Esophagus (tissue), 2 donors: Measurements from ENCODE around the gene SARS1. TPM values are rescaled to one million over a fixed set of nuclear protein-coding genes. Genes with fewer than 3 reads are reported as not detected.
A peak's percentile ranks its signal among the peaks of the same experiment; 100 is the strongest.

Experiments used
- H3K27ac ChIP-seq, 2 donors: one replicate each; pipeline ENCODE4 v1.5.1; 2013; ENCODE audit warnings: low read depth in 2 of 2, mild to moderate bottlenecking in 2 of 2, inconsistent platforms in 1 of 2, low read length in 1 of 2, moderate library complexity in 1 of 2
- H3K27me3 ChIP-seq, 2 donors: one replicate each; pipeline ENCODE4 v1.6.1; 2013; ENCODE audit warnings: low read length in 2 of 2, control low read depth in 1 of 2, mild to moderate bottlenecking in 1 of 2; ENCODE audit not compliant: insufficient read depth in 2 of 2, control insufficient read depth in 1 of 2
- H3K36me3 ChIP-seq, 2 donors: one replicate each; pipeline ENCODE4 v1.6.1; 2013; ENCODE audit warnings: low read length in 1 of 2; ENCODE audit not compliant: control insufficient read depth in 2 of 2, insufficient read depth in 2 of 2
- H3K4me1 ChIP-seq, 2 donors: one replicate each; pipeline ENCODE4 v1.6.1; 2013; ENCODE audit warnings: low read length in 1 of 2; ENCODE audit not compliant: control insufficient read depth in 2 of 2, insufficient read depth in 2 of 2
- H3K4me3 ChIP-seq, 2 donors: one replicate each; pipeline ENCODE4 v1.5.1; 2013; ENCODE audit warnings: low read length in 2 of 2, mild to moderate bottlenecking in 2 of 2, low read depth in 1 of 2, moderate library complexity in 1 of 2
- H3K9me3 ChIP-seq, 2 donors: one replicate each; pipeline ENCODE4 v1.6.1; 2013; ENCODE audit warnings: mild to moderate bottlenecking in 2 of 2, low read depth in 1 of 2, low read length in 1 of 2, moderate library complexity in 1 of 2; ENCODE audit not compliant: control insufficient read depth in 2 of 2, insufficient read depth in 1 of 2
- WGBS, 2 donors: extraction: QIAGEN DNeasy Blood & Tissue Kit; methylation state at CpG; one replicate each; pipeline ENCODE4 v1.1.7; 2013; 5-methylcytosine and 5-hydroxymethylcytosine counted together
- polyA plus RNA-seq, 2 donors: library from polyadenylated mRNA; stranded (reverse); fragments of 200-250 nt; gene quantifications; one replicate each; pipeline ENCODE4 v1.2.3, GENCODE V29; 2013
- donor health status: healthy with polysubstance abuse.
- donor health status: Bipolar disorder and iron deficiency.

Gene SARS1
- polyA plus RNA-seq, 2 donors, result 31.4 to 124 TPM

- no peaks in the 10 kb centered on the region for H3K27me3 ChIP-seq
- H3K4me1 ChIP-seq, result no peaks in the 10 kb centered on the region
- no peaks in the 10 kb centered on the region for H3K36me3 ChIP-seq
- 76 to 78% methylated on average over 5 of the region's 5 CpGs for WGBS, 2 donors
- H3K27ac ChIP-seq, result no peak overlapping the region
- no peak overlapping the region for H3K4me3 ChIP-seq
- no peaks in the 10 kb centered on the region for H3K9me3 ChIP-seq
Measured at GRCh38 chr1:109204484-109204883, 9.2 kb upstream of the SARS1 start.

- Histone ChIP-seq H3K4me1 (peaks cover 0 to 8% of the 10 kb centered on the region in 2 donors), H3K27me3 (no peaks in the 10 kb centered on the region), H3K36me3 (no peaks in the 10 kb centered on the region), H3K27ac (no peak overlapping the region), H3K9me3 (no peaks in the 10 kb centered on the region), H3K4me3 (no peak overlapping the region)
- 64 to 76% methylated on average over 2 of the region's 2 CpGs for WGBS, 2 donors
Measured at GRCh38 chr1:109206339-109206738, 7.4 kb upstream of the SARS1 start.

- no peaks in the 10 kb centered on the region for H3K36me3 ChIP-seq
- 76 to 86% methylated on average over 7 of the region's 7 CpGs for WGBS, 2 donors
- no peaks in the 10 kb centered on the region for H3K9me3 ChIP-seq
- peaks cover 0 to 8% of the 10 kb centered on the region in 2 donors for H3K4me1 ChIP-seq
- H3K27ac ChIP-seq, result no peak overlapping the region
- no peaks in the 10 kb centered on the region for H3K27me3 ChIP-seq
- H3K4me3 ChIP-seq, result no peak overlapping the region
Measured at GRCh38 chr1:109207467-109208103, 6.1 kb upstream of the SARS1 start.

- H3K27ac ChIP-seq, result no peak overlapping the region
- no peaks in the 10 kb centered on the region for H3K27me3 ChIP-seq
- no peak overlapping the region for H3K4me3 ChIP-seq
- WGBS, 2 donors, result 69 to 74% methylated on average over 7 of the region's 7 CpGs
- peaks cover 0 to 8% of the 10 kb centered on the region in 2 donors for H3K4me1 ChIP-seq
- no peaks in the 10 kb centered on the region for H3K9me3 ChIP-seq
- no peaks in the 10 kb centered on the region for H3K36me3 ChIP-seq
Measured at GRCh38 chr1:109208394-109208793, 5.3 kb upstream of the SARS1 start.

GRCh38 chr1:109208836-109209463, 4.8 kb upstream of the SARS1 start:
- Histone ChIP-seq H3K4me1 (peaks cover 0 to 9% of the 10 kb centered on the region in 2 donors), H3K9me3 (no peaks in the 10 kb centered on the region), H3K4me3 (no peak overlapping the region), H3K36me3 (no peaks in the 10 kb centered on the region), H3K27ac (no peak overlapping the region), H3K27me3 (no peaks in the 10 kb centered on the region)
- WGBS, 2 donors, result 58 to 68% methylated on average over 9 of the region's 9 CpGs

GRCh38 chr1:109210058-109210457, 3.7 kb upstream of the SARS1 start:
- no peaks in the 10 kb centered on the region for H3K36me3 ChIP-seq
- no peaks in the 10 kb centered on the region for H3K9me3 ChIP-seq
- 48 to 63% methylated on average over 8 of the region's 8 CpGs for WGBS, 2 donors
- peak overlapping the region; percentile 30 to 64 for H3K27ac ChIP-seq
- no peak overlapping the region for H3K4me3 ChIP-seq
- no peaks in the 10 kb centered on the region for H3K27me3 ChIP-seq
- H3K4me1 ChIP-seq, result peaks cover 0 to 9% of the 10 kb centered on the region in 2 donors

- no peaks in the 10 kb centered on the region for H3K27me3 ChIP-seq
- 30 to 36% methylated on average over 8 to 10 of the region's 10 CpGs for WGBS, 2 donors
- no peaks in the 10 kb centered on the region for H3K9me3 ChIP-seq
- peaks cover 0 to under 1% of the 10 kb centered on the region in 2 donors for H3K36me3 ChIP-seq
- H3K27ac ChIP-seq, result peak overlapping the region; percentile 67 to 98
- peak overlapping the region; percentile 86 for H3K4me3 ChIP-seq
- H3K4me1 ChIP-seq, result peaks cover 0 to 9% of the 10 kb centered on the region in 2 donors
Measured at GRCh38 chr1:109213345-109213823, 334 bp upstream of the SARS1 start.

GRCh38 chr1:109214695-109215623, 1.2 kb downstream of the SARS1 start:
- peak overlapping the region; percentile 86 for H3K4me3 ChIP-seq
- H3K27ac ChIP-seq, result peak overlapping the region; percentile 67 to 98
- WGBS, 2 donors, result 9 to 11% methylated on average over 13 of the region's 13 CpGs
- peaks cover 0 to 3% of the 10 kb centered on the region in 2 donors for H3K36me3 ChIP-seq
- H3K4me1 ChIP-seq, result peaks cover 0 to 10% of the 10 kb centered on the region in 2 donors
- no peaks in the 10 kb centered on the region for H3K9me3 ChIP-seq
- H3K27me3 ChIP-seq, result no peaks in the 10 kb centered on the region

- WGBS, 2 donors, result 83 to 87% methylated on average over 4 of the region's 4 CpGs
- no peaks in the 10 kb centered on the region for H3K27me3 ChIP-seq
- H3K36me3 ChIP-seq, result peaks cover 0 to 3% of the 10 kb centered on the region in 2 donors
- H3K4me3 ChIP-seq, result no peak overlapping the region
- peaks cover 0 to 4% of the 10 kb centered on the region in 2 donors for H3K4me1 ChIP-seq
- peak overlapping the region in 1 of 2 donors; percentile 31 for H3K27ac ChIP-seq
- H3K9me3 ChIP-seq, result no peaks in the 10 kb centered on the region
Measured at GRCh38 chr1:109216662-109217061, 2.9 kb downstream of the SARS1 start.
